Kidney (tissue), 14 donors: ENCODE data around the gene OSTM1. TPM values are rescaled to one million over a fixed set of nuclear protein-coding genes. Genes with fewer than 3 reads are reported as not detected.

Experiments
- DNase-seq, 5 donors: peaks; one replicate each; pipeline ENCODE4 v3.0.0-alpha.2; 2013 to 2020
- FAIRE-seq: peaks from 2 replicates; lab custom pipeline; 2012; peaks lifted over from hg19 to GRCh38; lab: Jason Lieb, UNC
- H3K27ac ChIP-seq, 2 donors: one replicate each; pipeline ENCODE4 v1.7.0; 2013; ENCODE audit warnings: low read depth in 2 of 2, low read length in 2 of 2, inconsistent platforms in 1 of 2
- H3K27me3 ChIP-seq: one replicate; pipeline ENCODE4 v1.7.1; 2013; ENCODE audit warnings: low read length, inconsistent platforms; ENCODE audit not compliant: control insufficient read depth, insufficient read depth
- H3K36me3 ChIP-seq, 3 donors: one replicate each; pipeline versions ENCODE4 v1.7.0 to v1.7.1; 2013; ENCODE audit warnings: low read length in 3 of 3, control low read depth in 1 of 3, inconsistent platforms in 1 of 3; ENCODE audit not compliant: insufficient read depth in 3 of 3, control insufficient read depth in 2 of 3
- H3K4me1 ChIP-seq, 3 donors: one replicate each; pipeline versions ENCODE4 v1.7.0 to v1.7.1; 2013; ENCODE audit warnings: low read length in 3 of 3, inconsistent platforms in 1 of 3, low read depth in 1 of 3; ENCODE audit not compliant: control insufficient read depth in 2 of 3, insufficient read depth in 2 of 3
- H3K4me3 ChIP-seq, 3 donors: one replicate each; pipeline versions ENCODE4 v1.7.0 to v1.8.1; 2013; ENCODE audit warnings: low read length in 3 of 3, control low read depth in 1 of 3, inconsistent platforms in 1 of 3
- H3K9ac ChIP-seq, 3 donors: one replicate each; pipeline versions ENCODE4 v1.7.0 to v1.7.1; 2013; ENCODE audit warnings: low read length in 3 of 3, control low read depth in 1 of 3, inconsistent platforms in 1 of 3
- H3K9me3 ChIP-seq, 3 donors: one replicate each; pipeline versions ENCODE4 v1.7.0 to v1.7.1; 2013; ENCODE audit warnings: low read length in 3 of 3, control low read depth in 1 of 3, inconsistent platforms in 1 of 3; ENCODE audit not compliant: control insufficient read depth in 2 of 3, insufficient read depth in 1 of 3
- CTCF ChIP-seq: IDR thresholded peaks from 3 replicates; pipeline ENCODE4 v1.5.1; 2012; ENCODE audit warnings: mild to moderate bottlenecking, moderate library complexity, borderline replicate concordance; ENCODE audit not compliant: insufficient read depth; ENCODE audit errors: extremely low read depth
- intact Hi-C: fragments of 100-400 bp; cut with DNase I; formaldehyde crosslinking; loops from one replicate; pipeline ENCODE4 v1.11.1; 2022
- polyA plus RNA-seq: library from polyadenylated mRNA; stranded (reverse); fragments of 350-450 nt; fragmentation: Illumina TruSeq; extraction: RNeasy Lipid Tissue Mini Kit (QIAGEN cat#74804); gene quantifications from one replicate; pipeline ENCODE4 v1.2.3, GENCODE V29; 2014; ENCODE audit warnings: low read depth, low replicate concordance; ENCODE audit not compliant: insufficient read depth
- total RNA-seq: library from RNA; stranded (reverse); fragmentation: NEBNext Ultra II Directional; extraction: Animal tissue kit (Norgen Biotek cat#: 25700); gene quantifications from one replicate; pipeline ENCODE4 v1.2.1, GENCODE V29; 2021
- donor health status: control.
- donor health status: control.
- donor health status: control.
- donor health status: control.
- donor health status: control.
- donor health status: DM: yes; HTN: yes; CAD: no.
- donor health status: Normal renal cell carcinoma (clear cell type).

Gene OSTM1
- total and polyA plus RNA-seq, 2 donors from 2014 or later: 19.8 to 34.5 TPM

DNA sequence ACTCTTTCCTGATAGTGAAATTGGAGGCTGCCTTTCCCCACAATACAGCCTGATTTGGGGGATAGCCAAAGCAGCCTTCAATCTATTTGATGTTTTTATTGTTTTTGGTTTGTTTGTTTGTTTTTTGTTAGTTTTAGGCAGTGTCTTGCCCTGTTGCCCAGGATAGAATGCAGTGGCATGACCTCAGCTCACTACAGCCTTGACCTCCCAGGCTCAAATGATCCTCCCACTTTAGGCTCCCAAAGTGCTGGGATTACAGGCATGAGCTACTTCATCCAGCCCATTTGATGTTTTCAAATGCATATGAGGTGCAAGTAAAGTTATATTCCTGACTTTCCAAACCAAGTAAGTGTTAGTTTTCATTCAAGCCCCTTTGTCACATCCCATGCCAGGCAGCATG is 75.2 kb downstream of the OSTM1 start:
- H3K36me3 ChIP-seq: no peaks in the 10 kb centered on the region
- H3K9me3 ChIP-seq: no peaks in the 10 kb centered on the region
- intact Hi-C loops: no loop called here
- DNase-seq (no peak), FAIRE-seq (no peak)
- no peak overlapping the region for H3K4me3 ChIP-seq
- TF ChIP-seq CTCF: no peak
- peaks cover 0 to 10% (median 0%) of the 10 kb centered on the region in 3 donors for H3K4me1 ChIP-seq
- no peaks in the 10 kb centered on the region for H3K27me3 ChIP-seq
- no peak overlapping the region for H3K27ac ChIP-seq
- H3K9ac ChIP-seq: no peak overlapping the region

DNA sequence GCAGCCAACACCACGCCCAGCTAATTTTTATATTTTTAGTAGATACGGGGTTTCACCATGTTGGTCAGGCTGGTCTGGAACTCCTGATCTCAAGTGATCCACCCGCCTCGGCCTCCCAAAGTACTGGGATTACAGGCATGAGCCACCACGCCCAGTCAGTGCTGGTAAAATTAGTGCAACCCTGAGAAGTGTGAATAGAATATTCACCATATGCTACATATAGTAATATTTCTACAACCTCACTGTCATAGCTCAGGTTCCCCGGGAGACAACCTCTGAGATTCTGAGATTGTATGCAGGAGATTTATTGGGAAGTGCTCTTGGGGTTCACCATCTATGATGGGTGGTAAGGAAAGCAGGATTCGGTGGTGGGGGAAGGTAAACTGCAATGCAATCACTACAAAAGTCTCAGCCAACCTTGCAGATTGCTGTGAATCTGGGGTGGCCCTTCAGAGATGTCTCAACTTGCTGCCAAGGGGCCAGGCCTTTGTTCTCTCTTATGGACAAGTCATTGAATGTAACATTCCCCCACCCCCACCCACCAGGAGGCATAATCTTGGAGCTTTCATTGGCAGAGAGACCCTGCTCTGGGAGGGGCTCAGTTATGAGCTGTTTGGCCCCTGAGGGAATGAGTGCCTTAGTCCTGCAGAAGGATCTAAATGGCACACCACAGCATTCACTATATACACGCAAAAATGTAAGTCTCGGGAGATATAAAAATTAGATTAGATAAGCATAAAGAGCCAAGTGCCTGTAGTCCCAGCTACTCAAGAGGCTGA is 82.6 kb downstream of the OSTM1 start:
- no peak for TF ChIP-seq CTCF
- H3K9me3 ChIP-seq: no peaks in the 10 kb centered on the region
- no peak for DNase-seq
- no peak overlapping the region for H3K9ac ChIP-seq
- H3K36me3 ChIP-seq: no peaks in the 10 kb centered on the region
- H3K27ac ChIP-seq: no peak overlapping the region
- no peaks in the 10 kb centered on the region for H3K27me3 ChIP-seq
- intact Hi-C loops: no loop called here
- H3K4me3 ChIP-seq: no peak overlapping the region
- FAIRE-seq: no peak
- no peaks in the 10 kb centered on the region for H3K4me1 ChIP-seq

Other genes with a start within 250 kb of the OSTM1 start
- 88.8 TPM for gene SEC63, start 116.5 kb downstream of the OSTM1 start, total RNA-seq
- 31.4 TPM for gene SEC63, start 116.5 kb downstream of the OSTM1 start, polyA plus RNA-seq
- gene NR2E1, start 91.3 kb upstream of the OSTM1 start, total RNA-seq: not detected
- not detected for gene NR2E1, start 91.3 kb upstream of the OSTM1 start, polyA plus RNA-seq
- gene SNX3, start 186.3 kb upstream of the OSTM1 start, total RNA-seq: 143 TPM
- gene SNX3, start 186.3 kb upstream of the OSTM1 start, polyA plus RNA-seq: 236 TPM
- gene AFG1L, start 220.3 kb upstream of the OSTM1 start, total RNA-seq: 7.0 TPM
- gene AFG1L, start 220.3 kb upstream of the OSTM1 start, polyA plus RNA-seq: 6.8 TPM